Left ventricle myocardium inferior (tissue), 1 donor: ENCODE results near the gene MPND. TPM values are rescaled to one million over a fixed set of nuclear protein-coding genes. Genes with fewer than 3 reads are reported as not detected.

Source experiments
- DNase-seq: peaks from one replicate; pipeline ENCODE4 v3.0.0-alpha.2; 2020
- H3K27ac ChIP-seq: fragments of 200-600 bp; replicated peaks from 2 replicates; pipeline ENCODE4 v1.8.0; 2021
- H3K27me3 ChIP-seq: fragments of 200-600 bp; 2 replicates; pipeline ENCODE4 v1.8.0; 2021; ENCODE audit warnings: low read depth
- H3K36me3 ChIP-seq: fragments of 200-600 bp; 2 replicates; pipeline ENCODE4 v1.8.0; 2021
- H3K4me1 ChIP-seq: fragments of 200-600 bp; 2 replicates; pipeline ENCODE4 v1.8.0; 2021
- H3K4me3 ChIP-seq: fragments of 200-600 bp; 2 replicates; pipeline ENCODE4 v1.8.0; 2021; ENCODE audit warnings: mild to moderate bottlenecking, moderate library complexity
- H3K9me3 ChIP-seq: fragments of 200-600 bp; replicated peaks from 2 replicates; pipeline ENCODE4 v1.8.0; 2021
- CTCF ChIP-seq: fragments of 200-600 bp; IDR thresholded peaks from 2 replicates; pipeline ENCODE4 v1.8.0; 2021; ENCODE audit warnings: antibody characterized with exemption, mild to moderate bottlenecking, borderline replicate concordance
- intact Hi-C: fragments of 100-400 bp; cut with micrococcal nuclease; formaldehyde crosslinking; loops from one replicate; pipeline ENCODE4 v1.11.0; 2022
- total RNA-seq: library from RNA; stranded (reverse); fragmentation: NEBNext Ultra II Directional; extraction: Animal tissue kit (Norgen Biotek cat#: 25700); gene quantifications from one replicate; pipeline ENCODE4 v1.2.1, GENCODE V29; 2021
- donor health status: DM: no; HTN: yes; CAD: no; lungs with severe emphysema.

The MPND gene
- total RNA-seq, 1 donor from 2014 or later = 19.2 TPM

DNA sequence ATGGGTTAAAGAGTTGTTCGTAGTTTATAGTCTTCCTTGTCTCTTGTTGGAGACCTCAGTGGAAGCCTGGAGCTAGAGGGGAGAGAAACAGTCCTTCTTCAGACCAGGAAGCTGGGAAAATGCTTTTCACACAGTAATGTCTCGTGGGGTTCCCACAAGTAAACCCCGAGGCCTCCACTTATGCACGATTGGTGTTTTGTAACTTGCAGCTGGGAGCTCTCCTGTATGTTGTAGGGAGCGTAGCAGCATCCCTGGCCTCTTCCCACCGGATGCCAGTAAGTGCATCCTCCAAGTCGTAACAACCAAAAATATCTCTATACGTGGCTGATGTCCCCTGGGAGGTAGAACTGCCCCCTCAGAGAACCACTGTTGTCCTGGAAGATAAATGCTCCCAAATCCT is 62.6 kb downstream of the MPND start:
- no peak for TF ChIP-seq CTCF
- intact Hi-C loops = no loop called here
- Histone ChIP-seq H3K9me3 (no peaks in the 10 kb centered on the region), H3K4me1 (peaks cover 22% of the 10 kb centered on the region), H3K27me3 (no peaks in the 10 kb centered on the region), H3K27ac (no peak overlapping the region), H3K4me3 (no peak overlapping the region), H3K36me3 (no peaks in the 10 kb centered on the region)
- no peak for DNase-seq

GRCh38 chr19:4406626-4407025 is 63.3 kb downstream of the MPND start:
- Histone ChIP-seq H3K36me3 (no peaks in the 10 kb centered on the region), H3K9me3 (no peaks in the 10 kb centered on the region), H3K27me3 (no peaks in the 10 kb centered on the region), H3K27ac (no peak overlapping the region), H3K4me1 (peaks cover 15% of the 10 kb centered on the region), H3K4me3 (no peak overlapping the region)
- TF ChIP-seq CTCF = no peak
- no peak for DNase-seq
- intact Hi-C loops = no loop called here

DNA sequence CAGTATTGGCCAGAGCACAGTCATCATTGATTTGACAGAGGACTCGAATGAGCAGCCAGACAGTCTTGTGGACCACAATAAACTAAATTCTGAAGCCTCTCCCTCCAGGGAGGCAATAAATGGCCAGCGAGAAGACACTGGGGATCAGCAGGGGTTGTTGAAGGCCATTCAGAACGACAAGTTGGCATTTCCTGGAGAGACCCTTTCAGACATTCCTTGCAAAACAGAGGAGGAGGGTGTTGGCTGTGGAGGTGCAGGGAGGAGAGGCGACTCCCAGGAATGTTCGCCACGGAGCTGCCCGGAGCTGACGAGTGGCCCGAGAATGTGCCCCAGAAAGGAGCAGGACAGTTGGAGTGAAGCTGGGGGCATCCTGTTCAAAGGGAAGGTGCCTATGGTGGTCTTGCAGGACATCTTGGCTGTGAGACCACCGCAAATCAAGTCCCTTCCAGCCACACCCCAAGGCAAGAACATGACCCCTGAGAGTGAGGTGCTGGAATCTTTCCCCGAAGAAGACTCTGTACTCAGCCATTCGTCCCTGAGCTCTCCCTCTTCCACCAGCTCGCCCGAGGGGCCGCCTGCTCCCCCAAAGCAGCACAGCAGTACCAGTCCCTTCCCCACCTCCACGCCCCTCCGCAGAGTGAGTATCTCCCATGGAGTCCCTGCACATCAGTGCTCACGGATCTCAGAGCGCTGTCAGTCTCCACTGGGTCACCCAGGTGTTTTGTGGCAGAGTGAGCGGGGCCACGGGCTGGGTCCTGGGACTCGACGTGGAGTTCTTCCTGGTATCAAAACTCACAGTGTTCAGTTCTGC is 66.0 kb downstream of the MPND start:
- no peak for TF ChIP-seq CTCF
- no peaks in the 10 kb centered on the region for H3K27me3 ChIP-seq
- H3K36me3 ChIP-seq = no peaks in the 10 kb centered on the region
- no peaks in the 10 kb centered on the region for H3K4me1 ChIP-seq
- intact Hi-C loops = no loop called here
- H3K27ac ChIP-seq = no peak overlapping the region
- H3K4me3 ChIP-seq = no peak overlapping the region
- DNase-seq = no peak
- H3K9me3 ChIP-seq = no peaks in the 10 kb centered on the region

Other genes with a start within 250 kb of the MPND start
- 129 TPM for gene MAP2K2, start 219.4 kb upstream of the MPND start, total RNA-seq
- gene CREB3L3, start 189.9 kb upstream of the MPND start, total RNA-seq = not detected
- gene SIRT6, start 161.0 kb upstream of the MPND start, total RNA-seq = 12.9 TPM
- 0.22 TPM for gene ANKRD24, start 160.9 kb upstream of the MPND start, total RNA-seq
- 0.49 TPM for gene EBI3, start 114.0 kb upstream of the MPND start, total RNA-seq
- 10.2 TPM for gene YJU2, start 96.5 kb upstream of the MPND start, total RNA-seq
- 0.16 TPM for gene SHD, start 64.3 kb upstream of the MPND start, total RNA-seq
- gene TMIGD2, start 41.2 kb upstream of the MPND start, total RNA-seq = not detected
- gene FSD1, start 39.0 kb upstream of the MPND start, total RNA-seq = not detected
- gene STAP2, start 4.7 kb upstream of the MPND start, total RNA-seq = 2.6 TPM
- 18.6 TPM for gene SH3GL1, start 57.0 kb downstream of the MPND start, total RNA-seq
- 5.1 TPM for gene CHAF1A, start 59.1 kb downstream of the MPND start, total RNA-seq
- gene UBXN6, start 114.2 kb downstream of the MPND start, total RNA-seq = 113 TPM
- gene HDGFL2, start 128.7 kb downstream of the MPND start, total RNA-seq = 22.8 TPM
- gene PLIN4, start 174.9 kb downstream of the MPND start, total RNA-seq = 162 TPM
- gene PLIN5, start 191.7 kb downstream of the MPND start, total RNA-seq = 73.5 TPM
- gene LRG1, start 196.5 kb downstream of the MPND start, total RNA-seq = 0.41 TPM
- 7.2 TPM for gene SEMA6B, start 216.1 kb downstream of the MPND start, total RNA-seq